HCT116 (cell line): ENCODE results near the gene FSD1. TPM values are rescaled to one million over a fixed set of nuclear protein-coding genes. Genes with fewer than 3 reads are reported as not detected.

Source experiments
- ATAC-seq: fragments of 200-7000 bp; cut with Tn5 transposase; 2 replicates; pipeline ENCODE4 v1.9.1; 2020; ENCODE audit warnings: mild to moderate bottlenecking, moderate library complexity
- BruUV-seq: library from RNA; stranded (reverse); fragments of 400-500 nt; replicated peaks from 2 replicates; lab custom pipeline; 2021; lab: Mats Ljungman, UMichigan
- CTCF ChIA-PET: fragments of 300-600 bp; sonication (Branson Sonifier 250); formaldehyde crosslinking; loops from one replicate; lab custom pipeline; 2021; ENCODE audit warnings: antibody characterized with exemption; lab: Charles Lee
- POLR2A ChIA-PET: fragments of 300-600, 350-600 bp; sonication (Branson Sonifier 250); formaldehyde crosslinking; loops from one replicate; lab custom pipeline; 2021; ENCODE audit warnings: antibody characterized with exemption; lab: Charles Lee
- RAD21 ChIA-PET, 2 experiments: fragments of 300-600 bp; sonication (Branson Sonifier 250); formaldehyde crosslinking; loops; one replicate each; lab custom pipeline; 2023; ENCODE audit warnings: low total read pairs in 2 of 2; ENCODE audit not compliant: uncharacterized antibody in 2 of 2, unreplicated experiment in 2 of 2, low non-redundant PET in 1 of 2; lab: Charles Lee
- DNase-seq: peaks from one replicate; pipeline ENCODE4 v3.0.0-alpha.2; 2010; ENCODE audit warnings: low read depth, low spot score
- H2AFZ ChIP-seq: fragments of 200-600 bp; shearing (Covaris generic), sonication (generic); 2 replicates; pipeline ENCODE4 v1.6.1; 2017; ENCODE audit warnings: low read depth, mixed run types, mixed read lengths, antibody characterized with exemption, low read length; ENCODE audit not compliant: poor library complexity, severe bottlenecking
- H3K27ac ChIP-seq: 2 replicates; pipeline ENCODE4 v1.5.1; 2012; ENCODE audit warnings: low read depth, low read length
- H3K27me3 ChIP-seq: fragments of 200-600 bp; sonication (generic); 2 replicates; pipeline ENCODE4 v1.6.1; 2016; ENCODE audit warnings: mixed run types, low read length, mixed read lengths; ENCODE audit not compliant: insufficient read depth
- H3K36me3 ChIP-seq, 2 experiments: fragments of 200-500 bp in 1 of 2; fragments of 200-600 bp in 1 of 2; sonication (Bioruptor generic) in 1 of 2; sonication (generic) in 1 of 2; 2 replicates each; pipeline versions ENCODE4 v1.5.1 to v1.6.1; 2014 to 2016; ENCODE audit warnings: low read length in 2 of 2, inconsistent platforms in 1 of 2, mixed read lengths in 1 of 2, mixed run types in 1 of 2; ENCODE audit not compliant: insufficient read depth in 2 of 2, control insufficient read depth in 1 of 2
- H3K4me1 ChIP-seq, 2 experiments: fragments of 200-600 bp in 1 of 2; sonication (generic) in 1 of 2; 2 replicates each; pipeline versions ENCODE4 v1.5.1 to v1.6.1; 2012 to 2017; ENCODE audit warnings: low read length in 2 of 2, inconsistent platforms in 1 of 2, mild to moderate bottlenecking in 1 of 2, mixed read lengths in 1 of 2, mixed run types in 1 of 2, moderate library complexity in 1 of 2; ENCODE audit not compliant: insufficient read depth in 2 of 2, control insufficient read depth in 1 of 2
- H3K4me2 ChIP-seq: fragments of 200-600 bp; sonication (generic); 2 replicates; pipeline ENCODE4 v1.6.1; 2017; ENCODE audit warnings: mixed run types, low read length, mixed read lengths
- H3K4me3 ChIP-seq, 2 experiments: fragments of 200-600 bp in 1 of 2; sonication (generic) in 1 of 2; replicated peaks in 1 of 2; 2 replicates each; pipeline ENCODE4 v1.5.1; 2011 to 2016; ENCODE audit warnings: low read length in 2 of 2, control low read depth in 1 of 2, low read depth in 1 of 2, mild to moderate bottlenecking in 1 of 2, mixed read lengths in 1 of 2, mixed run types in 1 of 2
- H3K79me2 ChIP-seq: fragments of 200-600 bp; sonication (generic); 2 replicates; pipeline ENCODE4 v1.6.1; 2017; ENCODE audit warnings: mild to moderate bottlenecking, mixed run types, low read length, moderate library complexity, mixed read lengths; ENCODE audit not compliant: insufficient read depth
- H3K9ac ChIP-seq: fragments of 200-600 bp; sonication (generic); 2 replicates; pipeline ENCODE4 v1.6.1; 2016; ENCODE audit warnings: low read length, mixed read lengths
- H3K9me2 ChIP-seq: fragments of 200-600 bp; sonication (generic), shearing (Covaris generic); 2 replicates; pipeline ENCODE4 v1.6.1; 2017; ENCODE audit warnings: mixed run types, mild to moderate bottlenecking, moderate library complexity; ENCODE audit not compliant: insufficient read depth
- H3K9me3 ChIP-seq, 2 experiments: fragments of 200-500 bp in 1 of 2; fragments of 200-600 bp in 1 of 2; sonication (Bioruptor generic) in 1 of 2; sonication (generic) in 1 of 2; 2 replicates each; pipeline ENCODE4 v1.6.1; 2014 to 2017; ENCODE audit warnings: low read length in 2 of 2, mixed read lengths in 2 of 2, inconsistent platforms in 1 of 2, low read depth in 1 of 2, mild to moderate bottlenecking in 1 of 2, mixed run types in 1 of 2, moderate library complexity in 1 of 2; ENCODE audit not compliant: control insufficient read depth in 1 of 2, insufficient read depth in 1 of 2
- H4K20me1 ChIP-seq: fragments of 200-600 bp; sonication (generic), shearing (Covaris generic); 2 replicates; pipeline ENCODE4 v1.6.1; 2017; ENCODE audit warnings: mixed run types, mild to moderate bottlenecking, moderate library complexity; ENCODE audit not compliant: insufficient read depth
- CTCF ChIP-seq, 3 experiments: fragments of 200-600 bp in 1 of 3; sonication (generic) in 1 of 3; IDR thresholded peaks in 2 of 3; conservative IDR thresholded peaks in 1 of 3; 2 replicates each; pipeline ENCODE4 v1.5.1; 2012 to 2017; ENCODE audit warnings: low read depth in 2 of 3, low read length in 2 of 3, antibody characterized with exemption in 1 of 3, borderline replicate concordance in 1 of 3, control low read depth in 1 of 3, mild to moderate bottlenecking in 1 of 3, mixed read lengths in 1 of 3, mixed run types in 1 of 3, moderate library complexity in 1 of 3; ENCODE audit not compliant: insufficient read depth in 1 of 3
- EGR1 ChIP-seq: IDR thresholded peaks from 2 replicates; pipeline ENCODE4 v1.6.1; 2012; ENCODE audit warnings: low read depth
- ELF1 ChIP-seq: IDR thresholded peaks from 2 replicates; pipeline ENCODE4 v1.6.1; 2012; ENCODE audit warnings: low read depth, borderline replicate concordance
- EZH2phosphoT487 ChIP-seq: fragments of 200-600 bp; IDR thresholded peaks from 2 replicates; pipeline ENCODE4 v1.6.1; 2018; ENCODE audit warnings: antibody characterized with exemption, borderline replicate concordance
- POLR2A ChIP-seq: IDR thresholded peaks from 2 replicates; pipeline ENCODE4 v1.7.0; 2011; ENCODE audit warnings: borderline replicate concordance; ENCODE audit not compliant: insufficient read depth, insufficient read length; ENCODE audit errors: extremely low read depth
- POLR2AphosphoS5 ChIP-seq: IDR thresholded peaks from 2 replicates; pipeline ENCODE4 v1.6.1; 2011; ENCODE audit warnings: mild to moderate bottlenecking, low read depth, low read length, moderate library complexity
- SRF ChIP-seq: IDR thresholded peaks from 2 replicates; pipeline ENCODE4 v1.6.1; 2012; ENCODE audit warnings: low read depth
- TCF7L2 ChIP-seq: IDR thresholded peaks from 2 replicates; pipeline ENCODE4 v1.7.0; 2011; ENCODE audit warnings: borderline replicate concordance, inconsistent platforms; ENCODE audit not compliant: insufficient read depth, insufficient read length; ENCODE audit errors: extremely low read depth
- ZBTB33 ChIP-seq: IDR thresholded peaks from 2 replicates; pipeline ENCODE4 v1.6.1; 2011; ENCODE audit warnings: mild to moderate bottlenecking, low read length, moderate library complexity; ENCODE audit not compliant: insufficient replicate concordance; ENCODE audit errors: extremely low read depth
- ZNF274 ChIP-seq: fragments of 200-500 bp; sonication (Bioruptor generic); IDR thresholded peaks from 2 replicates; pipeline ENCODE4 v1.6.1; 2014; ENCODE audit warnings: mild to moderate bottlenecking, low read depth, low read length, inconsistent platforms
- intact Hi-C: fragments of 100-400 bp; cut with micrococcal nuclease; formaldehyde crosslinking; loops from 2 replicates; pipeline ENCODE4 v1.10.0; 2022
- total RNA-seq: library from RNA; stranded (reverse); gene quantifications from one replicate; pipeline ENCODE4 v1.2.1, GENCODE V29; 2021; ENCODE audit not compliant: unreplicated experiment
- TF ChIP-seq, protein P1 (sequence below): IDR thresholded peaks from 2 replicates; pipeline ENCODE4 v1.6.1; 2012

FSD1 gene
- total RNA-seq, 1 experiment from 2014 or later, result 20.1 TPM

GRCh38 chr19:4342314-4342614 is 37.9 kb downstream of the FSD1 start:
- Histone ChIP-seq H3K36me3 (peaks cover 0 to 5% of the 10 kb centered on the region in 2 experiments; a peak in 2 of 4 replicates), H2AFZ (no peak overlapping the region), H3K27ac (peak overlapping the region; percentile 86), H3K9me2 (no peaks in the 10 kb centered on the region), H3K9ac (peak overlapping the region; percentile 77), H3K27me3 (no peaks in the 10 kb centered on the region), H3K9me3 (no peaks in the 10 kb centered on the region), H3K4me3 (peak overlapping the region; percentile 68 to 75), H3K79me2 (no peaks in the 10 kb centered on the region; the same call in 1 of the 2 replicates), H4K20me1 (no peaks in the 10 kb centered on the region), H3K4me2 (peak overlapping the region; percentile 97), H3K4me1 (peaks cover 7 to 18% of the 10 kb centered on the region in 2 experiments)
- no peak for TF ChIP-seq ELF1
- TF ChIP-seq CTCF (IDR thresholded peaks at IDR 0.05 in 2 of 3, conservative IDR thresholded peaks at IDR 0.05 in 1 of 3; ENCODE audit: borderline replicate concordance in 1 of 3, insufficient read depth in 1 of 3, low read depth in 2 of 3, low read length in 2 of 3), result no peak
- TF ChIP-seq ZNF274, result no peak
- TF ChIP-seq POLR2A, result no peak
- TF ChIP-seq POLR2AphosphoS5, result no peak
- TF ChIP-seq, protein P1, sequence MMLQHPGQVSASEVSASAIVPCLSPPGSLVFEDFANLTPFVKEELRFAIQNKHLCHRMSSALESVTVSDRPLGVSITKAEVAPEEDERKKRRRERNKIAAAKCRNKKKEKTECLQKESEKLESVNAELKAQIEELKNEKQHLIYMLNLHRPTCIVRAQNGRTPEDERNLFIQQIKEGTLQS, result no peak
- TF ChIP-seq SRF, result no peak
- no peak for TF ChIP-seq EZH2phosphoT487
- no peak for TF ChIP-seq EGR1
- no peak for TF ChIP-seq ZBTB33
- no peak for TF ChIP-seq TCF7L2
- ChIA-PET RAD21 (interaction anchor here (0.8 to 1.5 kb wide), 3 partner anchors 33 to 75 kb away, joined by 3 to 10 read pairs (median 3); no protein-coding TSS in a partner anchor), CTCF (interaction anchor here (0.6 to 3.0 kb wide), 7 partner anchors 10 to 129 kb away, joined by 3 to 47 read pairs (median 4); partner anchors contain the start of genes CHAF1A and HDGFL2), POLR2A (interaction anchor here (0.8 to 1.6 kb wide), 16 partner anchors 9 to 129 kb away, joined by 3 to 11 read pairs (median 5); partner anchors contain the start of genes CHAF1A and YJU2)
- DNase-seq (no peak), ATAC-seq (peak; percentile 2)
- TSS peak; percentile 99 for BruUV-seq
- intact Hi-C loops, result loop anchor here (2.0 kb wide), 1 partner anchor 33 kb away; no protein-coding TSS in a partner anchor
